Activated CD8-positive, alpha-beta memory T cell treated with anti-CD3 and anti-CD28 coated beads, Interleukin-2, amount 10 ng/mL, durations not matched to agents 7 days and 5 days (primary cell): ENCODE results near the gene YKT6. TPM values are rescaled to one million over a fixed set of nuclear protein-coding genes. Genes with fewer than 3 reads are reported as not detected.
"Not testable (repeated sequence)": the region's sequence is repeated elsewhere in the genome, so short reads cannot be mapped to it uniquely, and the experiment has no call there.

Experiments used
- ATAC-seq: fragments of 150-1000 bp; cut with Tn5 transposase; one replicate; pipeline ENCODE4 v1.10.0; 2021; ENCODE audit warnings: moderate library complexity
- CTCF ChIA-PET: fragments of 350-600 bp; sonication (Branson Sonifier 250); formaldehyde crosslinking; loops from one replicate; lab custom pipeline; 2021; ENCODE audit warnings: antibody characterized with exemption; lab: Charles Lee
- DNase-seq: peaks from one replicate; pipeline ENCODE4 v3.0.0-alpha.2; 2020
- H3K27ac Mint-ChIP-seq: one replicate; pipeline ENCODE4 v1.8.0; 2021; ENCODE audit warnings: mild to moderate bottlenecking, mixed read lengths
- H3K27me3 Mint-ChIP-seq: one replicate; pipeline ENCODE4 v1.8.0; 2021; ENCODE audit warnings: mixed read lengths
- H3K36me3 Mint-ChIP-seq: one replicate; pipeline ENCODE4 v1.8.0; 2021; ENCODE audit warnings: mild to moderate bottlenecking, mixed read lengths
- H3K4me1 Mint-ChIP-seq: one replicate; pipeline ENCODE4 v1.8.0; 2021; ENCODE audit warnings: mixed read lengths
- H3K4me3 Mint-ChIP-seq: one replicate; pipeline ENCODE4 v1.8.0; 2021; ENCODE audit warnings: mild to moderate bottlenecking, moderate library complexity, mixed read lengths
- H3K9me3 Mint-ChIP-seq: one replicate; pipeline ENCODE4 v1.8.0; 2022; ENCODE audit warnings: low read depth, mixed read lengths
- total RNA-seq, 2 experiments: library from RNA; stranded (reverse); gene quantifications; one replicate each; pipeline ENCODE4 v1.2.3, GENCODE V29; 2021

The YKT6 gene
- total RNA-seq, 2 experiments from 2014 or later: 57.9 to 68.3 TPM

DNA sequence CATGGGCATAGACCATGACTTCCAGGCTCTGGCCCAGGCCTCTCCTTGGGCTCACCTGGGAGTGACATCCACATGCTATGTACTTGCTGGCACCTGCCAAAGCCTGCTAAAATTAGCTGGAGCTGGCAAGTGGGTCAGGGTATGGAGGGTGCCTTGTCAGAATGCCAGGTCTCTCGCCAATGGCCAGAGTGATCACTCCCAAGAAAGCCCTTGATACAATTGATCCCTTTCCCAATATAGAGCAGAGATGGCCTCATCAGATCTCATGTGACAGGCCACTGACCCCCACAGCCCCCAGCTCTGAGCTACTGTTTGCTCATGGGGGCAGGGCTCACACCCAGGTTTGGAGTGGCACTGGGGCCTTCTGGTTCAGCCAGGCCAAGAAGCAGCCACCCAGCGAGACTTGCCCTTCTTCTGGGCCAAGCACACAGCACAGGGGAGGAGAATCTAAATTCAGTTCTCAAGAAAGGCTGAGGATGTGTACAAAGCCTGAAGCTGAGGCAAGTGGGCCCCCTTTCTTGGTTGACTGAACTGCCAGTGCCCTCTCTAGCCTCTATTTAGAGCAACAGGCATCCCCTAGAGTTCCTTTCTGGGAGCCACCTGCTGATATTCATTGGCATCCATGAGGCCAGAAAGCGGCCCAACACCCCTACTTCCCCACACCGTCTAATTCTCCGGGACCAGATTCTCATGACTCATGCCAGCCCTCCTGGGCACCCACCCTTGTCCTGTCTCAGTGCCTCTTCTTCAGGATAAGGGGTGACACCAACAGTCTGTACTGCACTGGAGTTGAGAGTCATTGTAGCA is 40.8 kb upstream of the YKT6 start:
- Mint-ChIP-seq H3K36me3 (no peaks in the 10 kb centered on the region), H3K27me3 (peaks cover 17% of the 10 kb centered on the region), H3K27ac (no peak overlapping the region), H3K4me1 (no peaks in the 10 kb centered on the region), H3K4me3 (no peak overlapping the region), H3K9me3 (no peaks in the 10 kb centered on the region)
- ATAC-seq (no peak), DNase-seq (no peak)
- CTCF ChIA-PET: no interaction called here

DNA sequence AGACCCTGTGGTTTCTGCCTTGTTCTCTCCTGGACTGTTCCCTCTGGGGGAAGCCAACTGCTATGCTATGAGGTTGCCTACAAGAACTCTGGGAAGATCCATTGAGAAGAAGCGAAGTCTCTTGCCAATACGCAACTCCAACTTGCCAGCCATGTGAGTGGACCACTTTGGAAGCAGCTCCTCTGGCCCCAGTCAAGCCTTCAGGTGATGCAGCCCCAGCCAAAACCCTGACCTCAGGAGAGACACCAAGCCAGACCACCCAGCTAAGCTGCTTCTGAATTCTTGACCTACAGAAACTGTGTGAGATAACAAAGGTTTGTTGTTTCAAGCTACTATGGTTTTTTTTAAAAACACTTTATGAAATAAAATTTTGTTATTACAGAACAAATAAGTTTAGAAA is 39.4 kb upstream of the YKT6 start:
- H3K9me3 Mint-ChIP-seq: no peaks in the 10 kb centered on the region
- ATAC-seq (no peak), DNase-seq (no peak)
- CTCF ChIA-PET: no interaction called here
- no peak overlapping the region for H3K4me3 Mint-ChIP-seq
- no peaks in the 10 kb centered on the region for H3K36me3 Mint-ChIP-seq
- H3K4me1 Mint-ChIP-seq: no peaks in the 10 kb centered on the region
- H3K27me3 Mint-ChIP-seq: peaks cover 21% of the 10 kb centered on the region
- H3K27ac Mint-ChIP-seq: no peak overlapping the region

DNA sequence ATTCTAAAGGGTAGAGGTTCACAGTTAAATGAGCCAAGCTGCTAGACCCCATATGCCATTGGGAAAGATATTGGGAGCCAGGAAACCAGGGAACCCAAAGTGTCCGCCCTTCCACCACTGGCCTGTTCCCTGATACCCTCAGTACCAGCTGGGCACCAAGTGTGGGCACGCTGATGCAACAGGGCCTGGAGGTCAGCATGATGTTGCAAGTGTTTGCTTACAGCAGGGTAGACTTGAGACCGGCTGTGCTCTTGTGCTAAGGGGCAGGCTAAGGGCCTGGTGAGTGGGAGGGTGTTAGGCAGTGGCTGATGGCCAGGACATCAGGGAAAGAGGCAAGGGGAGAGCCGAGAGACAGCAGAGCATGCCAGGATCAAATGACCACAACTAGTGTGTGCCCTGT is 38.6 kb upstream of the YKT6 start:
- no peaks in the 10 kb centered on the region for H3K36me3 Mint-ChIP-seq
- no peaks in the 10 kb centered on the region for H3K9me3 Mint-ChIP-seq
- DNase-seq: no peak
- no peak overlapping the region for H3K4me3 Mint-ChIP-seq
- H3K4me1 Mint-ChIP-seq: no peaks in the 10 kb centered on the region
- CTCF ChIA-PET: no interaction called here
- peaks cover 21% of the 10 kb centered on the region for H3K27me3 Mint-ChIP-seq
- H3K27ac Mint-ChIP-seq: no peak overlapping the region
- no peak for ATAC-seq

DNA sequence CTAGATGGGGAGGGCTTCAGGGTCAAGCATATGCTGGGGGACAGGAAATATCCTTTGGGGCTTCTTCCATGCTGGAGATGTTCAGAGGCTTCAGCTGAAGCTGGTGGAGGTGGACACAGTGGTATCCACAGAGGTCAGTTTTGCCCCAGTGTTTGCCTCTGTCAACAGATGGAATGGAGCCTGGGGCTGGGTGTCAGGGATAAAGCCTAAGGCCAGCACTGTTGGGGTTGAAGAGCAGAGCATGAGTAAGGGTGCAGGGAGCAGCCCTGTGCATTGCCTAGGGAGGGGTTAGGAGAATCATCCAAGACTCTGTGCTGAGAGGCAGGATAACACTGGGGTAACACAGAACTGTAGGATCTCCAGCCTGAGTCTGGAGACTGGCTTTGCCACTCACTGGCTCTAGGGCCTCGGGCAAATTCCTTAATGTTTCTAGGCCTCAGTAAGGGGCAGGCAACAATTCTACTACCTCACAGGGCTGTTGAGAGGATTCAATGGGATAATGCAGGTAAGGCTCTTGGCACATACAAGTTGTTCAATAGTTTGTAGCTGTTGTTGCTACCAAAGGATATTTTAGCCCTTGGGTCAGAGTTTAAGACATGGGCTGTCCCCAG is 37.9 kb upstream of the YKT6 start:
- H3K27ac Mint-ChIP-seq: no peak overlapping the region
- H3K36me3 Mint-ChIP-seq: no peaks in the 10 kb centered on the region
- ATAC-seq: no peak
- H3K4me1 Mint-ChIP-seq: peaks cover 5% of the 10 kb centered on the region
- H3K4me3 Mint-ChIP-seq: no peak overlapping the region
- H3K27me3 Mint-ChIP-seq: peaks cover 21% of the 10 kb centered on the region
- no peak for DNase-seq
- no peaks in the 10 kb centered on the region for H3K9me3 Mint-ChIP-seq
- CTCF ChIA-PET: no interaction called here

DNA sequence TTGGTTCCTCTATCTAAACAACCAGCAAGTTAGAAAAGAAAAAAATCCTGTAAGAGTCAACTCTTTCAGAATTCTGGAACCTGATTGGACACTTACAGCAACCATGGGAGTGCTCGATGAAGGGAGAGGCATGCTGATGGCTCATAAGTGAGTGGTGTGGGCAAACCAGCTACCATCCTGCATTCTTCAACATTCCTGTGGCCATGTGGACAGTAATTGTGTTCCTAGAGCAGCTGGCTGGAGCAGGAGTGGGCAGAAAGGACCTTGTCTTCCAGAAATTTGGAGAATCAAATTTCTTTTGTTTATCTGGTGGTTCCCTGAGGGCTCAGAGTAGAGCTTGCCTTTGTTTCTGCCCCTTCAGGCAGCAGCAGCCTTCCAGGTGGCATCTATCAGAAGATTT is 37.2 kb upstream of the YKT6 start:
- Mint-ChIP-seq H3K27me3 (peaks cover 21% of the 10 kb centered on the region), H3K36me3 (no peaks in the 10 kb centered on the region), H3K27ac (no peak overlapping the region), H3K4me1 (peaks cover 6% of the 10 kb centered on the region), H3K9me3 (no peaks in the 10 kb centered on the region), H3K4me3 (no peak overlapping the region)
- CTCF ChIA-PET: no interaction called here
- DNase-seq (no peak), ATAC-seq (no peak)

DNA sequence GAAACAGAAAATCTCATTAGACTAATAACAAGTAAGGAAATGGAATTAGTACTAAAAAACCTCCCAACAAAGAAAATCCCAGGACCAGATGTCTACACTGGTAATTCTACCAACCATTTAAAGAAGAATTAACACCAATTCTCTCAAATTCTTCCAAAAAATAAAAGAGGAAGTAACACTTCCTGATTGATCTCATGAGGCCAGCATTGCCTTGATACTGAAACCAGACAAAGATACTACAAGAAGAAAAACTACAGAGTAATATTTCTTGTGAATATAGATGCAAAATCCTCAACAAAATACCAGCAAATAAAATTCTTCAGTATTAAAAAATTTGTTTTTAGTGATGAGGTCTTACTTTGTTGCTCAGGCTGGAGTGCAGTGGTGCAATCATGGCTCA is 32.9 kb upstream of the YKT6 start:
- Mint-ChIP-seq H3K4me3 (no peak overlapping the region), H3K27ac (no peak overlapping the region), H3K4me1 (peaks cover 6% of the 10 kb centered on the region), H3K36me3 (no peaks in the 10 kb centered on the region), H3K27me3 (peaks cover 30% of the 10 kb centered on the region), H3K9me3 (no peaks in the 10 kb centered on the region)
- CTCF ChIA-PET: no interaction called here
- DNase-seq: no peak
- no peak for ATAC-seq

DNA sequence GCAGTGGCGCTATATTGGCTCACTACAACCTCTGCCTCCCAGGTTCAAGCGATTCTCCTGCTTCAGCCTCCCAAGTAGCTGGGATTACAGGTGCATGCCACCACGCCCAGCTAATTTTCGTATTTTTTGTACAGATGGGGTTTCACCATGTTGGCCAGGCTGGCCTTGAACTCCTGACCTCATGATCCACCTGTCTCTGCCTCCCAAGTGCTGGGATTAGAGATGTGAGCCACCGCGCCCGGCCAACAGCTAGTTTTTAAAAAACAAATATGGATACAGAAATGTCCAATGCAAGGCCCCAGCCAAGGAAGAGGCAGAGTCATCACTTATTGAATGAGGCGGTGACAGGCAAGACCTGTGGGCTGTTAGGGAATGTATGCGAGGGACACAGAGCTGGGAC is 28.9 kb upstream of the YKT6 start:
- H3K36me3 Mint-ChIP-seq, H3K4me3 Mint-ChIP-seq, H3K9me3 Mint-ChIP-seq, ATAC-seq, DNase-seq, H3K27ac Mint-ChIP-seq, H3K4me1 Mint-ChIP-seq: not testable (repeated sequence)
- H3K27me3 Mint-ChIP-seq: peaks cover 25% of the 10 kb centered on the region
- CTCF ChIA-PET: interaction anchor here (1.3 kb wide), 1 partner anchor 25 kb away, joined by 3 read pairs; no protein-coding TSS in a partner anchor

DNA sequence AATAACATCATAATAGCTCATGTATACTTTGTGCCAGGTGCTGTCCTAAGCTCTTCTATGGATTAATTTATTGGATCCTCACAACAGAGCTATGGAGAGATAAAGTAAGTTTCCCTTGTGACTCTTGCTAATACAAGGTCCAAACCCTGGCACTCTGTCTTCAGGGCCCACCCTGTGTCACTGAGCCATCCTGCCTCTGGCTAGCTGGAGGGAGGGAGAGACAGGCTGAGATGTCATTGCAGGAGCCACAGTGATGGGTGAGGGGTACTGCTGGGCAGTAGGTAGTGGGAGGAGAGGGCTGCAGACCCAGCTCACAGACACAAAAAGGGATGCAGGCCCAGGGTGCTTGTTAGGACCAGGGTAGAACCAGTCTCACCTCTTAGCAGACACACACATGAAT is 28.4 kb upstream of the YKT6 start:
- ATAC-seq: no peak
- CTCF ChIA-PET: interaction anchor here (1.3 kb wide), 1 partner anchor 24 kb away, joined by 3 read pairs; no protein-coding TSS in a partner anchor
- Mint-ChIP-seq H3K36me3 (no peaks in the 10 kb centered on the region), H3K27me3 (peaks cover 25% of the 10 kb centered on the region), H3K4me3 (no peak overlapping the region), H3K4me1 (peaks cover 6% of the 10 kb centered on the region), H3K27ac (no peak overlapping the region), H3K9me3 (no peaks in the 10 kb centered on the region)
- DNase-seq: no peak

DNA sequence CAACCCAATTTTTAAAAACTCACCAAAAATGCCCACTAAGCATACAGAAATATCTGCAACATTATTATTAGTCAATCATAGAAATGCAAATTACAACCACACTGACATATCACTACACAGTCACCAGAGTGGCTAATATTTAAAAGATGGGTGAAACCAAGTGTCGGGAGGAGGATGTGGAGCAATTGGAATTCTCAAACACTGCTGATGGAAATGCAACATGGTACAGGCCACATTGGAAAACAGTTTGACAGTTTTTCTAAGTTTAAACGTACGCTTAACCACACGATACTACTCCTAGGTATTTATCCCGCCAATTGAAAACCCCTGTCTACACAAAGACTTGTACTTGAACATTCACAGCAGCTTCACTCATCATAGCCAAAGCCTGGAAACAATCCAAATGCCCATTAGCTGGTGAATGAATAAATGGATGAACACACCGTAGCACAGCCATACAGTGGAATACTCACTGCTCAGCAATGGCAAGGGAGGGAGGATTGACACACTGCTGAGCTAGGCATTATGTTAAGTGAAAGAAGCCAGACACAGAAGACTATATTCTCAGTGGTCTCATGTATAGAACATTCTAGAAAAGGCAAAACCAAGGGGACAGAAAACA is 27.9 kb upstream of the YKT6 start:
- CTCF ChIA-PET: interaction anchor here (0.9 to 1.3 kb wide), 2 partner anchors 24 kb away, joined by 3 read pairs; no protein-coding TSS in a partner anchor
- H3K4me1 Mint-ChIP-seq: peaks cover 1% of the 10 kb centered on the region
- ATAC-seq (no peak), DNase-seq (no peak)
- peaks cover 25% of the 10 kb centered on the region for H3K27me3 Mint-ChIP-seq
- H3K27ac Mint-ChIP-seq: no peak overlapping the region
- H3K4me3 Mint-ChIP-seq: no peak overlapping the region
- no peaks in the 10 kb centered on the region for H3K36me3 Mint-ChIP-seq
- no peaks in the 10 kb centered on the region for H3K9me3 Mint-ChIP-seq

DNA sequence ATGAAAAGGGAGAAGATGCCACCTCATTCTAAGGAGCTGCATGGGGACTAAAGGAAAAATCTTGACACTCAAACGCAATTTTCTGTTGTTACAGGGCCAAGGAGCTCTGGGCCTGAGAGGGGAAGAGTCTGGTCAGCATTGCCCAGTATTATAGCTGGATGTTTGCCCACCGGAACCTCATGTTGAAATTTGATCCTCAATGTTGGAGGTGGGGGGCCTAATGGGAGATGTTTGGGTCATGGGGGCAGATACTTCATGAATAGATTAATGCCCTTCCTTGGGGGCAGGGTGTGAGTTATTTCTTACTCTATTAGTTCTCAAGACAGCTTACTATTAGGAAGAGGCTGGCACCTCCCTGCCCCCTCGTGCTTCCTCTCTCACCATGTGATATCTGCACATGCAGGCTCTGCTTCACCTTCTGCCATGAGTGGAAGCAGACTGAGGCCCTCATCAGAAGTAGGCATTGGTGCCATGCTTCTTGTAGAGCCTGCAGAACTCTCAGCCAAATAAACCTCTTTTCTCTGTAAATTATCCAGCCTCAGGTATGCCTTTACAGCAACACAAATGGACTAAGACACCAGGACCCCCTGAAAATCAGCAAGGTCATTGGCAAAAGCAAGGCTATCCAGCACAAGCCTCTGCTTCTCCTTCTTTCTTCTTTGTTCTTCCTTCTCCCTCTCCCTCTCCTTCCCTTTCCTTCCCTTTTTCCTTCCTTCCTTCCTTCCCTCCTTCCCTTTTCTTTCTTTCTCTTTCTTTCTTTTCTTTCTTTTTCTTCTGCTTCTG is 26.7 kb upstream of the YKT6 start:
- no peaks in the 10 kb centered on the region for H3K4me1 Mint-ChIP-seq
- ATAC-seq: no peak
- no peak overlapping the region for H3K4me3 Mint-ChIP-seq
- H3K9me3 Mint-ChIP-seq: no peaks in the 10 kb centered on the region
- H3K27me3 Mint-ChIP-seq: peaks cover 29% of the 10 kb centered on the region
- no peak for DNase-seq
- H3K27ac Mint-ChIP-seq: no peak overlapping the region
- CTCF ChIA-PET: interaction anchor here (0.9 kb wide), 1 partner anchor 22 kb away, joined by 3 read pairs; no protein-coding TSS in a partner anchor
- no peaks in the 10 kb centered on the region for H3K36me3 Mint-ChIP-seq

DNA sequence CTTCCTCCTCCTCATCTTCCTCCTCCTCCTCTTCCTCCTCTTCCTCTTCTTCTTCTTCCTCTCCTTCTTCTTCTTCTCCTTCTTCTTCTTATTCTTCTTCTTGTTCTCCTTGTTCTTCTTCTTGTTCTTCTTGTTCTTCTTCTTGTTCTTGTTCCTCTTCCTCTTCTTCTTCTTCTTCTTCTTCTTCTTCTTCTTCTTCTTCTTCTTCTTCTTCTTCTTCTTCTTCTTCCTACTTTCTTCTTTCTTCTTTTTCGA is 26.2 kb upstream of the YKT6 start:
- H3K4me1 Mint-ChIP-seq, DNase-seq, H3K9me3 Mint-ChIP-seq, ATAC-seq, H3K36me3 Mint-ChIP-seq, H3K27ac Mint-ChIP-seq, H3K4me3 Mint-ChIP-seq, CTCF ChIA-PET: not testable (repeated sequence)
- peaks cover 34% of the 10 kb centered on the region for H3K27me3 Mint-ChIP-seq

DNA sequence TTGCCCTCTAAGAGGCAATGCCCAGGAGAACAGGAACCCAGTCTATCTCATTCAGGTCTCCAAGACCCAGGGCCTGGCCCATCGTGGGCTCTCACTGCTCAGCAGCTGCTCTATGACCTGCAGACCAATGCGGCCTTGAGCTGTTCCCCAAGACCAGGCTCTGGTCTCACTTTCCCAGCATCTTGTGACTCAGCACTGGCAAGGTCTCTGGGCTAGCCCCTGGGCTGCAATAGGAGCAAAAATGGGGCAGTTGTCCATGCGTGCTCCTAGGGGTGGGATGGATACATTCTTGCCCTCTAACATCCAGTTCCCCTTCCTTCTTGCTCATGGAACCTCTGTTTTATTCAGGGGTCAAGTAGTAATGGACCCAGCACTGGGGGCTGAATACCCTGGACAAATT is 25.0 kb upstream of the YKT6 start:
- ATAC-seq: no peak
- DNase-seq: no peak
- Mint-ChIP-seq H3K4me3 (no peak overlapping the region), H3K27me3 (peaks cover 28% of the 10 kb centered on the region), H3K9me3 (no peaks in the 10 kb centered on the region), H3K36me3 (no peaks in the 10 kb centered on the region), H3K4me1 (no peaks in the 10 kb centered on the region), H3K27ac (no peak overlapping the region)
- CTCF ChIA-PET: no interaction called here

DNA sequence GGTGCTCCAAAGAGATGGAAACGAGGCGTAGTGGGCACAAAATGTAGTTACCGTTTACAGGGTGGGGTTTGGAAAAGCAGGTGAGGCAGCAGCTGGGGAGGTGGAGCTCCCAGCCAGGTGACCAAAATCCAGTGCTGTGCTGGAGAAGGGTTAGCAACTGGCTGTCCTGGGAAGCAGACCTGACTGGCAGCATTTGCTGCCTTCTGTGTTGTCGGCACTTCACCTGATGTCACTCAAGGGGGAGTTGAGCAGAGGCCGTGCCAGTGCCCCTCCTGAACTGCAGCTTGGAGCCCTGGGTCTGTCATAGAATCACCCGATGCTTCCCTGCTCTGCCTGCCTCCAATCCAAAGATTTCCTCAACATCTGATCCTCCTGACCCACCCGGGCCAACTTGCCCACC is 24.3 kb upstream of the YKT6 start:
- Mint-ChIP-seq H3K4me1 (no peaks in the 10 kb centered on the region), H3K9me3 (no peaks in the 10 kb centered on the region), H3K27me3 (peaks cover 31% of the 10 kb centered on the region), H3K36me3 (no peaks in the 10 kb centered on the region), H3K4me3 (no peak overlapping the region), H3K27ac (no peak overlapping the region)
- no peak for ATAC-seq
- no peak for DNase-seq
- CTCF ChIA-PET: no interaction called here
